Measurements from ENCODE around the gene ZNF503.
A peak's percentile ranks its signal among the peaks of the same experiment; 100 is the strongest.

ZNF503 gene

GRCh38 chr10:75431180-75432111 lies 29.9 kb upstream of the ZNF503 start, which contains the start of gene LRMDA:
TSS of gene LRMDA (plus strand) at chr10:75431624.
- DNase-seq (ENCODE audit: insufficient read length, low spot score) (no peak), FAIRE-seq (no peak)

DNA sequence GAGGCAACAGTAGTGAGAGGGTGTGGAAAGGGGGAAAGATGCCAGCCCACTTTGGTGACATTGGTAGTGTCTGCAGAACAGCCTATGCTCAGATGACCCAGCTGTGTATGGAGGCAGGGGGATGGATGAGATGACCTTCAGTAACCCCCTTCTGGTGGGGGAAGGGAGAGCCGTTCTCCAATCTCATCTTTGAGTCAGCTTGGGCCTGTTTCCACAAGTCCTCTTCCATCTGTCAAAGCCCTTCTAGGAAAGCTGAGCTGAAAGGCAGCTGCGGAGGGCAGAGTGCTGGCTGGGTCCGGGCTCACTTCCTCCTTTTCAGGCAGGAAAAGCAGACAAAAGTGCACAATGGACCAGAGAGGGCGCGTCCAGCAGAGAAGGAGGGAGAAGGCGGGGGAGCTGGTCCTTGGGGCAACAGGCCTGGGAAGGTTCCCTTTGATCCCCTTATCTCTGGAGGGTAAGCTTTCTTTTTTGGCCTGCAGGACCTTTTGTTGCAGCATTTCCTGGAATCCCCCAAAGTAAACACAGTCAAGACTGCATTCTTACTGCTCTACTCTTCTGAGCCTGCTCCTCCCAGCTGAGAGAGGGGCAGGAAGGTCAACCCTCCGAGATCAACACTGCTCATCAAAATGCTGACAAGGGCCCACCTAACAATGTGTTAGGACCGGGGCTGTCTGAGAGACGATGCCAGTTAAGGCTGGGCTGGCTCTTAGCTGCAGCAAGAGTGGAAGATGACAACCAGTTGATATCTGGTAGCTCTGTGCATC lies 28.6 kb upstream of the ZNF503 start:
- FAIRE-seq (peak; percentile 39), DNase-seq (ENCODE audit: insufficient read length, low spot score) (no peak)

- DNase-seq (ENCODE audit: insufficient read length, low spot score), result no peak
- peak; percentile 68 for FAIRE-seq
Measured at GRCh38 chr10:75429159-75429827, 27.7 kb upstream of the ZNF503 start.

- FAIRE-seq (no peak), DNase-seq (ENCODE audit: insufficient read length, low spot score) (no peak)
Measured at GRCh38 chr10:75428434-75429158, 27.0 kb upstream of the ZNF503 start.

GRCh38 chr10:75427951-75428350 lies 26.4 kb upstream of the ZNF503 start:
- no peak for FAIRE-seq

GRCh38 chr10:75426880-75427279 lies 25.3 kb upstream of the ZNF503 start:
- no peak for DNase-seq (ENCODE audit: insufficient read length, low spot score)
- FAIRE-seq, result no peak

More at GRCh38 chr10:75427951-75428350, 26.4 kb upstream of the ZNF503 start:
- DNase-seq (ENCODE audit: insufficient read length, low spot score), result no peak

DNA sequence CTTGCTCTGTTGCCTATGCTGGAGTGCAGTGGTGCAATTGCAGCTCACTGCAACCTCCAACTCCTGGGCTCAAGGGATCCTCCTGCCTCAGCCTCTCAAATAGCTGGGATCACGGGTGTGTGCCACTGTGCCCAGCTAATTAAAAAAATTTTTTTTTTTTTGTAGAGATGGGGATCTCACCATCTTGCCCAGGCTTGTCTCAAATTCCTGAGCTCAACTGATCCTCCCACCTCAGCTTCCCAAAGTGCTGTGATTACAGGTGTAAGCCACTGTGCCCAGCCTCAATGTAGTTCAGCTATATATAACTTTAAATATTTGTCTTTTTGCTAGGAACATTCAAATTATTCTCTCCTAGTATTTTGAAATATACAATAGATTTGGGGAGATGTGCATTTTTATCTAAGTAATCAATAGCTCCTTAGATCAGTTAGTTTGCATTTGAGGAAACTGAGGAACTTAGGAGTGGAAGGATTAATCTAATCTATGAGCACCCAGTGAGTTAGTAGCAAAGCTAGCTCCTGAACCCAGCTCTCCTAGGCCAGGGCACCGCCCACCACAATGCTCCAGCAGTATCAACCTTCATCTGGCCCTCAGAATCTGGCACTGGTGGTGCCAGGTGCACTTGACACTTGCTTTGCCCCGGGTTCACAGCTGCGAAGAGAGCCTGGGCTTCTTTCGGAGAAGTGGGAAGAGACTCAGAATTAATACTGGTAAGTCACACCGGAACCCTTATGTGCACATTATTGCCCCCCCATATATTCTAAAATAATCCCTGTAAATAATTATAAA lies 23.9 kb upstream of the ZNF503 start:
- DNase-seq (ENCODE audit: insufficient read length, low spot score) (no peak), FAIRE-seq (no peak)

GRCh38 chr10:75424571-75424970 lies 23.0 kb upstream of the ZNF503 start:
- DNase-seq (ENCODE audit: insufficient read length, low spot score) (no peak), FAIRE-seq (no peak)

GRCh38 chr10:75422913-75423312 lies 21.3 kb upstream of the ZNF503 start:
- FAIRE-seq (no peak), DNase-seq (ENCODE audit: insufficient read length, low spot score) (no peak)

- DNase-seq (ENCODE audit: insufficient read length, low spot score) (no peak), FAIRE-seq (no peak)
Measured at GRCh38 chr10:75418712-75419111, 17.1 kb upstream of the ZNF503 start.

GRCh38 chr10:75418293-75418692 lies 16.7 kb upstream of the ZNF503 start:
- DNase-seq (ENCODE audit: insufficient read length, low spot score), result no peak
- FAIRE-seq, result no peak

DNA sequence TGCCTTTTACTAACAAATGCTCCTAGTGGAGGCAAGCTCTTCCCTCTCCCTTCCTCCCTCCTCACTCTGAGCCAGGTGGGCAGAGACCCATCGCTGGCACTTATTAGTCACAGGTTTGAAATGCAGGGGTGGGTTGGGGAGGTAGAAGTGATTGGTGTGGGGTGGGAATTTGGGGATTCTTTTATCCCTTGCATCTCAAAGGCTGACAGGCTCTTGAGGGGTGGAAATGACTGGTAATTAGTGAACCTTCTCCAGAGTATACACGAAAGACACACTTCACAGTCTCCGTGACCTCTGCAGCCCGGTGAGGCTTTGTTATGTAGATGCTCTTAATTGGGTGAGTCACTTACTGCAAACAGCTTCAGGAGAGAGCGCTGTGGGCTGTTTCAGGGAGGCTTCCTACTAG lies 16.0 kb upstream of the ZNF503 start:
- no peak for FAIRE-seq

GRCh38 chr10:75414527-75414926 lies 13.0 kb upstream of the ZNF503 start:
- FAIRE-seq, result no peak
- no peak for DNase-seq (ENCODE audit: insufficient read length, low spot score)

More for the DNA sequence above, 16.0 kb upstream of the ZNF503 start:
- no peak for DNase-seq (ENCODE audit: insufficient read length, low spot score)

DNA sequence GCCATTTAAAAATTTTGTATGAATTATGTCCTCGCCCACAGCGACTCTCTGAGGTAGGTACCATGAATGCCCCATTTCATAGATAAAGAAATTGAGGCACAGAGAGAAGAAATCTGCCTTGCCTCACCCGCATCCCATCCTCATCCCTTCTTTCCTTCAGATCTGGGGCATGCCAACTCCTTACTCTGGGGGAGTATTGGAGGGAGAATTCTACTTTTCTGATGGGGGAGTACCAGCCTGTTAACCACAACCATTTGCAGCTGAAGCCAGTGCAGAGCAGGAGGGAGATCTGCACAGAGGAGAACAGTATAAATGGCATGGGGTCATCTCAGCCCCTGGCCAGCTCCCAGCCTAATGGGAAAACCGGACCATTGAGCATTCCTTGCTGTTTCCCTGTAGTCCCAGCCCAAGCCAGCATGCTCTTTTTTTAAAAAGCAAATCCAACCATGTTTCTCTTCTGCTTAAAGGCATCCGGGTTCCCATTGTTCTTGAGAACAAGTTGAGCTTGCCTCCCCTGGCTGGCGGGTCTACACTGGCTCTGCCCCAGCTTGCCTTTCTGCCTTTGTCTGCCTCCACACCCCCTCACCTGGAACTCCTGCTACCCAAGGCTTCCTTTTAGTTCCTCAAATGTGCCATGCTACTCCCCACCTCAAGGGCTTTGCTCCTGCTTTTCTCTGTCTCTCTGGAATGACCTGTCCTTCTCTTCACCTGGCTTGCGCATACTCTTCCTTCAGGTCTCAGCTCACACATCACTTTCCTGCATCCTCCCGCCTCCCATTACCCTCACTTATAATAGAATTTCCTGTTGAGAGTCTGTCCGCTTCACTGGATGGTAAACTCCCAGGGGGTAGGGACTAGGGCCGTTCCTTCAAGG lies 8.8 kb upstream of the ZNF503 start:
- FAIRE-seq (no peak), DNase-seq (ENCODE audit: insufficient read length, low spot score) (no peak)

DNA sequence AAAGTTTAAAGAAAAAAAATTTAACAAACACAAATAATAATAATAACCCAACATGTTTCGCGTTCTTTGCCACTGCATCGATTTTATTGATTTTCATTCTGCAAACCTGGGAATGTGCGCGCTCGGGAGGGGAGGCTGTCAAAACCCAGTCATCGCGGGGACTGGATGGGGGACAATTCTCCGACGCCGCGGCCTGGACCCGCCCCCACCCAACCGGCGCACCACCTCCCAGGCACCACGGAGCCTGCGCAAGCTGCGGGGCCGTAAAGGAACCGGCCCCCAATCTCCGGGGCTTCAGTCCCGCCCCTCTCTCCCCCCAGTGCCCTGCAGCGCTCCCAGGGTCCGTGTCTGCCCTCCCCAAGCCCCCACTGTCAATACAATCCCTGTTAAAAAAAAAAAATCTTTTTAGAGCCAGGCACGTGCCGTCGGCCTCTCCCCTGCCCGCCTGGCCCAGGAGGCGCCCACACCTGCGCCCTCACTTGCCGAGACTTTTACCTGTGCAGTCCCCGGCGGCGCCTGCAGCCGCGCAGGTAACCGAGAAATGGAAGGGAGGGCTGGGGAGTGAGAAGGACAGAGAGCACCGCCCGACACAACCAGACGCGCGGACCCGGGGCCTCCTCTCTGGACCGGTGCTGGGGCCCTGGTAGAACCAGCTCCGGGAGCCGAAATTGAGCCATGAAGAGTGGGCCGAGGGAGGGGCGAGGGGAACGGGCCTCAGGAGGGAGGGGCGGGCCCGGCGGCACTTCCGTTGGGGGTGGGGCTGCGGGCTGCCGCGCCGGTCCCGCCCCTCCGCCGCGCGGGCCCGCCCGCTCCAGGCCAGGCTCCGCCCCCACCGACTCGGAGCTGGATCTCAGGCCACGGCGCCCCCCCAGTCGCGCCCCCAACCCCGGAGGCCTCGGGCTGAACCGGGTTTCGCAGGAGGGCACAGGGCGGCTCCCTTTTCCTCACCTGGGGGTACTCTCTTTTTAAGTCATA lies 7.6 kb upstream of the ZNF503 start:
- DNase-seq (ENCODE audit: insufficient read length, low spot score), result peak; percentile 74
- no peak for FAIRE-seq

DNA sequence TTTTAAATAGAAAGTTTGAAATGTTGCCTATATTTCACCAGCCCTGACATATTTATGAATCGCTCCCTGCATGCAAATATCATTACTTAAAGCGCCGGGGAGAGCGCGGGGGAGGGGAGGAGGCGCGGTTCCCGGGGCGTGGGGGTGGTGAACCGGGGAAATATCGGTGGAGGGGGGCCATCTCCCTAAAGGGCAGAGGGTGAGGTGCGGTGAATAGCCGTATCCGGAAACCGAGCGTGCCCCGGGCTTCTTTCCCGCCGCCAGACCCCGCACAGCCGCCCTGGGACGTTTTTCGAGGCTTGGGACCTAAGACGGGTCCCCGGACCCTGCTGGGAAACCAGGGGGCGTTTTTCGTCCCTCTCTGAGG lies 6.9 kb upstream of the ZNF503 start:
- DNase-seq (ENCODE audit: insufficient read length, low spot score) (no peak), FAIRE-seq (no peak)

GRCh38 chr10:75407713-75408508 lies 6.3 kb upstream of the ZNF503 start:
- DNase-seq (ENCODE audit: insufficient read length, low spot score), result no peak
- FAIRE-seq, result no peak

Measured in GM19239 (cell line).